Measurements from ENCODE around the gene HPCAL1.

DNA sequence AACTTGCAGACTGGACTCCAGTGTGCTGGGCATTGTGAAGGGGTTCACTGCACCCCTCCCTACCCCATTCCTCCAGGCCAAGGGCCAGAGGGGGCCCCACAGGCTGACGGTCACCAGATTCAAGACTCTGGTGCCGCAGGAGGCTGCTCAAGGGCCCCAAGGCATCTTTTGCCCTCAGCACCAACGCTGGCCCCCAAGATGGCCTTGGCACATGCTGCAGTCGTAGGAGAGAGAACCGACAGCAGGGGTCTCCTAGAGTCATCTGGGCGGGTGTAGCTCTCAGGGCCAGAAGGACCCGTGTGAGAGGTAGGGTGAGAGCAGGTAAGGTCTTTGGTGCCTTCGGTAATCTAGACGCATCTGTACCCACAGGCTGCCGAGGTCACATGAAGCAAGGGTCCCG is 164.1 kb downstream of the HPCAL1 start:
- no peak for TF ChIP-seq CTCF (IDR thresholded peaks at IDR 0.05)
- TF ChIP-seq POLR2A (IDR thresholded peaks at IDR 0.05) = no peak
- TF ChIP-seq POLR2AphosphoS5 (IDR thresholded peaks at IDR 0.05) = no peak

Data from prostate gland (tissue), 2 donors.